Endothelial cell of umbilical vein (primary cell): ENCODE measurements around the gene GFI1B.

Experiments
- CTCF ChIP-seq, 2 donors: IDR thresholded peaks; 1 replicate in 1 of 2; 2 replicates in 1 of 2; pipeline ENCODE4 v1.5.1; 2011; ENCODE audit warnings: low read length in 2 of 2, mild to moderate bottlenecking in 2 of 2, moderate library complexity in 2 of 2, control low read depth in 1 of 2, inconsistent platforms in 1 of 2, low read depth in 1 of 2; ENCODE audit not compliant: insufficient read depth in 1 of 2; ENCODE audit errors: extremely low read depth in 1 of 2
- EZH2 ChIP-seq: IDR thresholded peaks from 2 replicates; pipeline ENCODE4 v1.6.1; 2012; ENCODE audit warnings: borderline replicate concordance, low read depth, mild to moderate bottlenecking, moderate library complexity, low read length, inconsistent platforms; ENCODE audit not compliant: severe bottlenecking
- JUN ChIP-seq: IDR thresholded peaks from 2 replicates; pipeline ENCODE4 v1.6.1; 2011; ENCODE audit warnings: borderline replicate concordance, low read depth; ENCODE audit not compliant: insufficient read length, insufficient read depth
- MAX ChIP-seq: IDR thresholded peaks from 2 replicates; pipeline ENCODE4 v1.6.1; 2011; ENCODE audit not compliant: insufficient read depth, insufficient read length
- MYC ChIP-seq: IDR thresholded peaks from one replicate; pipeline ENCODE4 v1.6.1; 2011; ENCODE audit warnings: mild to moderate bottlenecking, low read depth, low read length
- POLR2A ChIP-seq: IDR thresholded peaks from 2 replicates; pipeline ENCODE4 v1.6.1; 2012; ENCODE audit warnings: low read depth, mild to moderate bottlenecking, control low read depth, low read length
- POLR2AphosphoS5 ChIP-seq: IDR thresholded peaks from 2 replicates; pipeline ENCODE4 v1.6.1; 2012; ENCODE audit warnings: low read depth, mild to moderate bottlenecking, control low read depth, low read length, moderate library complexity; ENCODE audit not compliant: insufficient read depth

- TF ChIP-seq EZH2 (no peak), CTCF (IDR thresholded peaks at IDR 0.05; ENCODE audit: extremely low read depth in 1 of 2, insufficient read depth in 1 of 2, low read depth in 1 of 2, low read length in 2 of 2) (no peak), POLR2A (no peak), MAX (no peak), POLR2AphosphoS5 (no peak), MYC (no peak), JUN (no peak)
Measured at GRCh38 chr9:133005957-133006356, 27.5 kb downstream of the GFI1B start.
